Fibroblast of villous mesenchyme (primary cell): ENCODE data around the gene RIMBP2. TPM values are rescaled to one million over a fixed set of nuclear protein-coding genes. Genes with fewer than 3 reads are reported as not detected.

Experiments
- DNase-seq: peaks from one replicate; pipeline ENCODE4 v3.0.0-alpha.2; 2010; ENCODE audit warnings: low read depth
- H3K4me3 ChIP-seq: 2 replicates; pipeline ENCODE4 v1.5.1; 2011; ENCODE audit warnings: low read depth, mild to moderate bottlenecking, low read length
- total RNA-seq: library from RNA; depleted of rRNA; stranded (reverse); fragments of >200 nt; gene quantifications from 2 replicates; pipeline ENCODE4 v1.2.3, GENCODE V29; 2012
- TF ChIP-seq, protein P1 (sequence below): IDR thresholded peaks from 2 replicates; pipeline ENCODE4 v1.5.1; 2012; ENCODE audit warnings: low read depth, mild to moderate bottlenecking, low read length; ENCODE audit not compliant: insufficient read depth

The RIMBP2 gene
- total RNA-seq, 1 donor: not detected

GRCh38 chr12:130611026-130611905 is 104.8 kb downstream of the RIMBP2 start:
- DNase-seq: no peak
- no peak overlapping the region for H3K4me3 ChIP-seq
- TF ChIP-seq, protein P1, sequence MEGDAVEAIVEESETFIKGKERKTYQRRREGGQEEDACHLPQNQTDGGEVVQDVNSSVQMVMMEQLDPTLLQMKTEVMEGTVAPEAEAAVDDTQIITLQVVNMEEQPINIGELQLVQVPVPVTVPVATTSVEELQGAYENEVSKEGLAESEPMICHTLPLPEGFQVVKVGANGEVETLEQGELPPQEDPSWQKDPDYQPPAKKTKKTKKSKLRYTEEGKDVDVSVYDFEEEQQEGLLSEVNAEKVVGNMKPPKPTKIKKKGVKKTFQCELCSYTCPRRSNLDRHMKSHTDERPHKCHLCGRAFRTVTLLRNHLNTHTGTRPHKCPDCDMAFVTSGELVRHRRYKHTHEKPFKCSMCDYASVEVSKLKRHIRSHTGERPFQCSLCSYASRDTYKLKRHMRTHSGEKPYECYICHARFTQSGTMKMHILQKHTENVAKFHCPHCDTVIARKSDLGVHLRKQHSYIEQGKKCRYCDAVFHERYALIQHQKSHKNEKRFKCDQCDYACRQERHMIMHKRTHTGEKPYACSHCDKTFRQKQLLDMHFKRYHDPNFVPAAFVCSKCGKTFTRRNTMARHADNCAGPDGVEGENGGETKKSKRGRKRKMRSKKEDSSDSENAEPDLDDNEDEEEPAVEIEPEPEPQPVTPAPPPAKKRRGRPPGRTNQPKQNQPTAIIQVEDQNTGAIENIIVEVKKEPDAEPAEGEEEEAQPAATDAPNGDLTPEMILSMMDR: no peak

- TF ChIP-seq, protein P1: no peak
- DNase-seq: no peak
- no peak overlapping the region for H3K4me3 ChIP-seq
Observed at GRCh38 chr12:130609966-130610365, 106.1 kb downstream of the RIMBP2 start.

DNA sequence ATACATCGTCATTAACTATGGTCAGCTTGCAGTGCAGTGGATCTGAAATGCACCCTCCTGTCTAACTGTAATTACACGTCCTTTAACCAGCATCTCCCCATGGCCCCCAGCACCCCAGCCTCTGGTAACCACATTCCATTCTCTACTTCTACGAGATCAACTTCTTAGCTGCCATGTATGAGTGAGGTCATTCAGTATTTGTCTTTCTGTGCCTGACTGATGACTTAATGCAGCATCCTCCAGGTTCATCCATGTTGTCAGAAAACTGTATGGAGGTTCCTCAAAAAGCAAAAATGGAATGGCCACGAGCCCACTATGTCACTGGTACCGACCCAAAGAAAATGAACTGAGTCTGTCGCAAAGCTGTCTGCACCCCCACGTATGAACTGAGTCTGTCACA is 107.3 kb downstream of the RIMBP2 start:
- no peak overlapping the region for H3K4me3 ChIP-seq
- TF ChIP-seq, protein P1: no peak
- DNase-seq: no peak

DNA sequence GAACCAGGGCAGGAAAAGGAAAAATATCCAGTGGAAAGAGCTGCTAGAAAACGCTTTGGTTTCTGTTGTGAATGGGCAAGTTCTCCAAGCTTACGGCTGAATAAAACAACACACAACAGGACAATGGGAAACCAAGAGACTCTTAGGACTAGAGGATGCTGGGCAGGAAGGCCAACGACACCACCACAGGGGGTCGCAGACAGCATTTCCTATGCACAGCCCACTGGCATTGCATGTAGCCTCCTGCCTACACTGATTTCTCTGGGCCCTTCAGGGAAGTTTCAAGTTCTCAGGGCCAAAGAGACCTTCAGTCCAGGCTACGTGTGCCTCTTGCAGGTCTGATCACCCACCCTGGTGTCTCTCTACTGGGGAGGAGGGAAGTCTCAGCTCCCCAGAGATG is 108.0 kb downstream of the RIMBP2 start:
- TF ChIP-seq, protein P1: no peak
- no peak overlapping the region for H3K4me3 ChIP-seq
- no peak for DNase-seq

GRCh38 chr12:130606231-130606630 is 109.9 kb downstream of the RIMBP2 start:
- DNase-seq: no peak
- TF ChIP-seq, protein P1: no peak
- H3K4me3 ChIP-seq: no peak overlapping the region

DNA sequence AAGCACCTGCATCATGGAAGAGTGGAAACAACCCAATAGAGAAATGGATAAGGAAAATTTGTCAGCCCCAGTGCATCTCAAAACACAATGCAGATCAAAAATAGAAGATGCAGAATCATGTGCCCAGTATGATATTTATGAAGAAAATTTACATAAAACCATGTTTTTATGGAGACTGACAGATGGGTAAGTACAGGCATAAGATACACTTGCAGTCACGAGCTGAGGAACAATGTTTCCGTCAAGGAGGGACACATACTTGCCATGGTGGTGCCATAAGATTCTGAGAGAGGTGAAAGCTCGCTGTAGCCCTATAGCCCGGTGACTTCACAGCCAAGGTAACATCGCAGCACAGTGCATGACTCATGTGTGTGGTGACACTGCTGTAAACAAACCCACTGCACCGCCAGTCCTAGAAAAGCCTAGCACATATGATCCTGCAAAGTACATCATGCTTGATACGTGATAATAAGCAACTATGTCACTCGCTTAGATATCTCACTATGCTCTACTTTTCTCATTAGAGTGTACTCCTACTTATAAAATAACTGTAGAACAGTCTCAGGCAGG is 112.6 kb downstream of the RIMBP2 start:
- no peak for DNase-seq
- TF ChIP-seq, protein P1: no peak
- no peak overlapping the region for H3K4me3 ChIP-seq
